Thyroid gland (tissue), 4 donors: Measurements from ENCODE around the gene SNX9. TPM values are rescaled to one million over a fixed set of nuclear protein-coding genes. Genes with fewer than 3 reads are reported as not detected.

Experiments used
- DNase-seq, 2 donors: peaks; one replicate each; pipeline ENCODE4 v3.0.0-alpha.2; 2019
- H3K27ac ChIP-seq, 3 donors: fragments of 200-600 bp; sonication (generic); 1 replicate in 2 of 3; 2 replicates in 1 of 3; pipeline ENCODE4 v1.5.1; 2016 to 2019; ENCODE audit warnings: mild to moderate bottlenecking in 1 of 3, moderate library complexity in 1 of 3
- H3K27me3 ChIP-seq: fragments of 200-600 bp; sonication (generic); one replicate; pipeline ENCODE4 v1.5.1; 2019
- H3K36me3 ChIP-seq, 2 donors: fragments of 200-600 bp; sonication (generic); one replicate each; pipeline ENCODE4 v1.5.1; 2016 to 2019
- H3K4me1 ChIP-seq, 2 donors: fragments of 200-600 bp; sonication (generic); one replicate each; pipeline ENCODE4 v1.5.1; 2017 to 2019
- H3K4me3 ChIP-seq, 3 donors: fragments of 200-600 bp; sonication (generic); replicated peaks in 1 of 3; 1 replicate in 2 of 3; 2 replicates in 1 of 3; pipeline ENCODE4 v1.5.1; 2016; ENCODE audit warnings: mild to moderate bottlenecking in 1 of 3
- H3K9me3 ChIP-seq: fragments of 200-600 bp; sonication (generic); one replicate; pipeline ENCODE4 v1.5.1; 2017
- CTCF ChIP-seq, 6 experiments: fragments of 200-600 bp in 3 of 6; fragments of 450-650 bp in 3 of 6; sonication (generic) in 3 of 6; IDR thresholded peaks; one replicate each; pipeline ENCODE4 v1.5.1; 2016 to 2019; ENCODE audit warnings: antibody characterized with exemption in 6 of 6, mild to moderate bottlenecking in 2 of 6, inconsistent platforms in 1 of 6, moderate library complexity in 1 of 6
- POLR2A ChIP-seq, 2 donors: fragments of 450-650 bp; IDR thresholded peaks; one replicate each; pipeline ENCODE4 v1.6.1; 2017; ENCODE audit warnings: antibody characterized with exemption in 2 of 2, mild to moderate bottlenecking in 2 of 2, moderate library complexity in 1 of 2
- WGBS, 2 donors: methylation state at CpG; one replicate each; pipeline ENCODE4 v1.1.5; 2017; 5-methylcytosine and 5-hydroxymethylcytosine counted together
- intact Hi-C: fragments of 100-400 bp; cut with DNase I; formaldehyde crosslinking; loops from one replicate; pipeline ENCODE4 v1.15.1; 2023
- total RNA-seq, 4 donors: library from RNA; depleted of rRNA; stranded (reverse); fragments of >200 nt; gene quantifications; one replicate each; pipeline ENCODE4 v1.2.3, GENCODE V29; 2016

Gene SNX9
- total RNA-seq, 4 donors from 2014 or later: 44.6 to 73.1 (median 47.2) TPM

- TF ChIP-seq POLR2A (IDR thresholded peaks at IDR 0.05) (no peak), CTCF (IDR thresholded peaks at IDR 0.05) (no peak)
- WGBS, 2 donors: 39 to 47% methylated on average over 1 of the region's 1 CpG
- intact Hi-C loops: no loop called here
Measured at GRCh38 chr6:157787080-157787479, 36.0 kb upstream of the SNX9 start.

GRCh38 chr6:157788180-157788579, 34.9 kb upstream of the SNX9 start:
- no peak for DNase-seq
- H3K27me3 ChIP-seq: no peaks in the 10 kb centered on the region
- 98% methylated on average over 1 of the region's 1 CpG for WGBS, 2 donors
- peaks cover 24% of the 10 kb centered on the region in 2 donors for H3K4me1 ChIP-seq
- H3K27ac ChIP-seq: no peak overlapping the region
- no peak for TF ChIP-seq POLR2A (IDR thresholded peaks at IDR 0.05)
- no peak for TF ChIP-seq CTCF (IDR thresholded peaks at IDR 0.05)
- intact Hi-C loops: no loop called here
- no peak overlapping the region for H3K4me3 ChIP-seq
- no peaks in the 10 kb centered on the region for H3K36me3 ChIP-seq
- no peaks in the 10 kb centered on the region for H3K9me3 ChIP-seq

More at GRCh38 chr6:157787080-157787479, 36.0 kb upstream of the SNX9 start:
- H3K4me1 ChIP-seq: peaks cover 13% of the 10 kb centered on the region in 2 donors
- no peaks in the 10 kb centered on the region for H3K27me3 ChIP-seq
- no peak overlapping the region for H3K27ac ChIP-seq
- peak; percentile 66 to 72 for DNase-seq
- no peaks in the 10 kb centered on the region for H3K36me3 ChIP-seq
- no peaks in the 10 kb centered on the region for H3K9me3 ChIP-seq
- H3K4me3 ChIP-seq: no peak overlapping the region

- DNase-seq: no peak
- TF ChIP-seq CTCF (IDR thresholded peaks at IDR 0.05) (no peak), POLR2A (IDR thresholded peaks at IDR 0.05) (no peak)
- Histone ChIP-seq H3K9me3 (no peaks in the 10 kb centered on the region), H3K4me3 (no peak overlapping the region), H3K36me3 (no peaks in the 10 kb centered on the region), H3K27ac (no peak overlapping the region), H3K4me1 (peaks cover 24 to 26% of the 10 kb centered on the region in 2 donors), H3K27me3 (no peaks in the 10 kb centered on the region)
- intact Hi-C loops: no loop called here
- 95 to 97% methylated on average over 3 of the region's 3 CpGs for WGBS, 2 donors
Measured at GRCh38 chr6:157789297-157789696, 33.7 kb upstream of the SNX9 start.

- intact Hi-C loops: no loop called here
- Histone ChIP-seq H3K9me3 (no peaks in the 10 kb centered on the region), H3K4me1 (peaks cover 24 to 26% of the 10 kb centered on the region in 2 donors), H3K27me3 (no peaks in the 10 kb centered on the region), H3K4me3 (no peak overlapping the region), H3K36me3 (no peaks in the 10 kb centered on the region), H3K27ac (no peak overlapping the region)
- TF ChIP-seq POLR2A (IDR thresholded peaks at IDR 0.05): no peak
- no peak for TF ChIP-seq CTCF (IDR thresholded peaks at IDR 0.05)
- 86 to 89% methylated on average over 15 of the region's 15 CpGs for WGBS, 2 donors
- DNase-seq: no peak
Measured at GRCh38 chr6:157789861-157790260, 33.2 kb upstream of the SNX9 start.

- intact Hi-C loops: no loop called here
- DNase-seq: no peak
Measured at GRCh38 chr6:157790548-157791160, 32.4 kb upstream of the SNX9 start.

More at GRCh38 chr6:157790548-157791160, 32.4 kb upstream of the SNX9 start:
- peaks cover 24 to 26% of the 10 kb centered on the region in 2 donors for H3K4me1 ChIP-seq
- H3K27me3 ChIP-seq: no peaks in the 10 kb centered on the region
- no peak overlapping the region for H3K27ac ChIP-seq
- no peaks in the 10 kb centered on the region for H3K36me3 ChIP-seq
- TF ChIP-seq POLR2A (IDR thresholded peaks at IDR 0.05): no peak
- no peak for TF ChIP-seq CTCF (IDR thresholded peaks at IDR 0.05)
- H3K9me3 ChIP-seq: no peaks in the 10 kb centered on the region
- H3K4me3 ChIP-seq: no peak overlapping the region
- WGBS, 2 donors: 73 to 78% methylated on average over 4 of the region's 4 CpGs
